A549 (cell line): Measurements from ENCODE around the gene SNX5.

ENCODE experiments used
- BCL3 ChIP-seq: fragments of >200 bp; sonication (Bioruptor Twin); formaldehyde crosslinking; IDR thresholded peaks from 3 replicates; pipeline ENCODE4 v1.6.1; 2016
- CTCF ChIP-seq: fragments of >200 bp; sonication (Bioruptor Twin); formaldehyde crosslinking; IDR thresholded peaks from 3 replicates; pipeline ENCODE4 v1.5.1; 2016
- HES2 ChIP-seq: fragments of >200 bp; sonication (Bioruptor Twin); formaldehyde crosslinking; IDR thresholded peaks from 2 replicates; pipeline ENCODE4 v1.6.1; 2016
- HOXA7 ChIP-seq: fragments of 250-450 bp; sonication (Bioruptor Pico); IDR thresholded peaks from 2 replicates; pipeline ENCODE4 v1.5.0; 2020; ENCODE audit warnings: mild to moderate bottlenecking, moderate library complexity
- MYC ChIP-seq: IDR thresholded peaks from 2 replicates; pipeline ENCODE4 v1.6.1; 2012; ENCODE audit warnings: mild to moderate bottlenecking, inconsistent platforms, low read length, improper control_type of control experiment, borderline replicate concordance

- no peak for TF ChIP-seq HES2
- TF ChIP-seq BCL3 = no peak
- TF ChIP-seq HOXA7 = no peak
- no peak for TF ChIP-seq CTCF
- no peak for TF ChIP-seq MYC
These were observed 48.2 kb upstream of the SNX5 start for GRCh38 chr20:18016772-18017171.
